ENCODE results near the gene CLK2. TPM values are rescaled to one million over a fixed set of nuclear protein-coding genes. Genes with fewer than 3 reads are reported as not detected.

Gene CLK2
- total RNA-seq, 1 donor from 2014 or later = 106 TPM

GRCh38 chr1:155245163-155245524 lies 28.2 kb downstream of the CLK2 start:
- no peaks in the 10 kb centered on the region for H3K27me3 Mint-ChIP-seq
- TF ChIP-seq CTCF (IDR thresholded peaks at IDR 0.05; ENCODE audit: unreplicated experiment) = no peak
- H3K36me3 Mint-ChIP-seq (ENCODE audit: insufficient read depth) = peaks cover 8% of the 10 kb centered on the region
- no peaks in the 10 kb centered on the region for H3K9me3 Mint-ChIP-seq (ENCODE audit: low read depth)
- peaks cover 27% of the 10 kb centered on the region for H3K4me1 Mint-ChIP-seq (ENCODE audit: low read depth)
- peak overlapping the region; percentile 98 for H3K27ac Mint-ChIP-seq
- no peak for DNase-seq (ENCODE audit: low spot score, unreplicated experiment)
- peak overlapping the region; percentile 90 for H3K4me3 Mint-ChIP-seq (ENCODE audit: low read depth)

- Mint-ChIP-seq H3K27ac (peak overlapping the region; percentile 98), H3K36me3 (ENCODE audit: insufficient read depth) (peaks cover 8% of the 10 kb centered on the region), H3K9me3 (ENCODE audit: low read depth) (no peaks in the 10 kb centered on the region), H3K4me1 (ENCODE audit: low read depth) (peaks cover 27% of the 10 kb centered on the region), H3K27me3 (no peaks in the 10 kb centered on the region), H3K4me3 (ENCODE audit: low read depth) (peak overlapping the region; percentile 90)
- peak; percentile 36 for TF ChIP-seq CTCF (IDR thresholded peaks at IDR 0.05; ENCODE audit: unreplicated experiment)
- DNase-seq (ENCODE audit: low spot score, unreplicated experiment) = peak; percentile 91
Observed at GRCh38 chr1:155244368-155245162, 28.7 kb downstream of the CLK2 start.

- H3K27me3 Mint-ChIP-seq = no peaks in the 10 kb centered on the region
- peaks cover 8% of the 10 kb centered on the region for H3K36me3 Mint-ChIP-seq (ENCODE audit: insufficient read depth)
- H3K9me3 Mint-ChIP-seq (ENCODE audit: low read depth) = no peaks in the 10 kb centered on the region
- peak overlapping the region; percentile 90 for H3K4me3 Mint-ChIP-seq (ENCODE audit: low read depth)
- H3K27ac Mint-ChIP-seq = peak overlapping the region; percentile 85
- TF ChIP-seq CTCF (IDR thresholded peaks at IDR 0.05; ENCODE audit: unreplicated experiment) = no peak
- H3K4me1 Mint-ChIP-seq (ENCODE audit: low read depth) = peaks cover 27% of the 10 kb centered on the region
- DNase-seq (ENCODE audit: low spot score, unreplicated experiment) = no peak
Observed at GRCh38 chr1:155242805-155243358, 30.4 kb downstream of the CLK2 start.

- H3K4me3 Mint-ChIP-seq (ENCODE audit: low read depth) = no peak overlapping the region
- peaks cover 27% of the 10 kb centered on the region for H3K4me1 Mint-ChIP-seq (ENCODE audit: low read depth)
- no peak for DNase-seq (ENCODE audit: low spot score, unreplicated experiment)
- TF ChIP-seq CTCF (IDR thresholded peaks at IDR 0.05; ENCODE audit: unreplicated experiment) = no peak
- H3K27me3 Mint-ChIP-seq = no peaks in the 10 kb centered on the region
- H3K36me3 Mint-ChIP-seq (ENCODE audit: insufficient read depth) = peaks cover 6% of the 10 kb centered on the region
- H3K27ac Mint-ChIP-seq = peak overlapping the region; percentile 37
- H3K9me3 Mint-ChIP-seq (ENCODE audit: low read depth) = no peaks in the 10 kb centered on the region
Observed at GRCh38 chr1:155241841-155242264, 31.5 kb downstream of the CLK2 start.

GRCh38 chr1:155241069-155241679 lies 32.1 kb downstream of the CLK2 start:
- peaks cover 6% of the 10 kb centered on the region for H3K36me3 Mint-ChIP-seq (ENCODE audit: insufficient read depth)
- H3K9me3 Mint-ChIP-seq (ENCODE audit: low read depth) = no peaks in the 10 kb centered on the region
- H3K4me3 Mint-ChIP-seq (ENCODE audit: low read depth) = peak overlapping the region; percentile 74
- no peak for DNase-seq (ENCODE audit: low spot score, unreplicated experiment)
- H3K4me1 Mint-ChIP-seq (ENCODE audit: low read depth) = peaks cover 27% of the 10 kb centered on the region
- TF ChIP-seq CTCF (IDR thresholded peaks at IDR 0.05; ENCODE audit: unreplicated experiment) = no peak
- H3K27me3 Mint-ChIP-seq = no peaks in the 10 kb centered on the region
- peak overlapping the region; percentile 84 for H3K27ac Mint-ChIP-seq
